ENCODE results near the gene GUCY1A2. TPM values are rescaled to one million over a fixed set of nuclear protein-coding genes. Genes with fewer than 3 reads are reported as not detected.

GUCY1A2 gene
- total RNA-seq, 1 donor, result under 0.01 TPM

- no peaks in the 10 kb centered on the region for H3K79me2 ChIP-seq (ENCODE audit: insufficient read depth, low read length)
- DNase-seq (ENCODE audit: insufficient read length, low spot score, missing footprints), result no peak
- H2AFZ ChIP-seq (ENCODE audit: low read length), result no peak overlapping the region
- H4K20me1 ChIP-seq (ENCODE audit: insufficient read depth, low read length), result no peaks in the 10 kb centered on the region
- H3K36me3 ChIP-seq (ENCODE audit: insufficient read depth, low read length), result no peaks in the 10 kb centered on the region
- H3K4me1 ChIP-seq (ENCODE audit: insufficient read depth, low read length), result no peaks in the 10 kb centered on the region
- no peaks in the 10 kb centered on the region for H3K9me3 ChIP-seq (ENCODE audit: low read depth, low read length)
- H3K27ac ChIP-seq (ENCODE audit: low read depth, low read length), result no peak overlapping the region
- no peak overlapping the region for H3K4me2 ChIP-seq (ENCODE audit: insufficient read depth, low read length)
- TF ChIP-seq CTCF (IDR thresholded peaks at IDR 0.05; ENCODE audit: extremely low read depth, low read depth, low read length), result no peak
- H3K4me3 ChIP-seq (ENCODE audit: insufficient read depth, low read length), result no peak overlapping the region
- no peaks in the 10 kb centered on the region for H3K27me3 ChIP-seq (ENCODE audit: insufficient read depth, low read length)
Measured at GRCh38 chr11:106875013-106875412, 143.3 kb downstream of the GUCY1A2 start.

GRCh38 chr11:106872246-106872645 is 146.0 kb downstream of the GUCY1A2 start:
- Histone ChIP-seq H3K4me1 (ENCODE audit: insufficient read depth, low read length) (no peaks in the 10 kb centered on the region), H2AFZ (ENCODE audit: low read length) (no peak overlapping the region), H3K36me3 (ENCODE audit: insufficient read depth, low read length) (no peaks in the 10 kb centered on the region), H4K20me1 (ENCODE audit: insufficient read depth, low read length) (no peaks in the 10 kb centered on the region), H3K27me3 (ENCODE audit: insufficient read depth, low read length) (no peaks in the 10 kb centered on the region), H3K4me3 (ENCODE audit: insufficient read depth, low read length) (no peak overlapping the region), H3K4me2 (ENCODE audit: insufficient read depth, low read length) (no peak overlapping the region), H3K27ac (ENCODE audit: low read depth, low read length) (no peak overlapping the region), H3K79me2 (ENCODE audit: insufficient read depth, low read length) (no peaks in the 10 kb centered on the region), H3K9me3 (ENCODE audit: low read depth, low read length) (no peaks in the 10 kb centered on the region)
- DNase-seq (ENCODE audit: insufficient read length, low spot score, missing footprints), result no peak
- no peak for TF ChIP-seq CTCF (IDR thresholded peaks at IDR 0.05; ENCODE audit: extremely low read depth, low read depth, low read length)

GRCh38 chr11:106858200-106858599 is 160.1 kb downstream of the GUCY1A2 start:
- no peak for TF ChIP-seq CTCF (IDR thresholded peaks at IDR 0.05; ENCODE audit: extremely low read depth, low read depth, low read length)
- H3K27me3 ChIP-seq (ENCODE audit: insufficient read depth, low read length), result no peaks in the 10 kb centered on the region
- H3K4me1 ChIP-seq (ENCODE audit: insufficient read depth, low read length), result no peaks in the 10 kb centered on the region
- H3K9me3 ChIP-seq (ENCODE audit: low read depth, low read length), result no peaks in the 10 kb centered on the region
- H4K20me1 ChIP-seq (ENCODE audit: insufficient read depth, low read length), result no peaks in the 10 kb centered on the region
- H2AFZ ChIP-seq (ENCODE audit: low read length), result no peak overlapping the region
- no peak overlapping the region for H3K4me2 ChIP-seq (ENCODE audit: insufficient read depth, low read length)
- H3K36me3 ChIP-seq (ENCODE audit: insufficient read depth, low read length), result no peaks in the 10 kb centered on the region
- no peak for DNase-seq (ENCODE audit: insufficient read length, low spot score, missing footprints)
- no peak overlapping the region for H3K4me3 ChIP-seq (ENCODE audit: insufficient read depth, low read length)
- H3K27ac ChIP-seq (ENCODE audit: low read depth, low read length), result no peak overlapping the region
- no peaks in the 10 kb centered on the region for H3K79me2 ChIP-seq (ENCODE audit: insufficient read depth, low read length)

GRCh38 chr11:106856566-106856965 is 161.7 kb downstream of the GUCY1A2 start:
- Histone ChIP-seq H3K79me2 (ENCODE audit: insufficient read depth, low read length) (no peaks in the 10 kb centered on the region), H3K4me1 (ENCODE audit: insufficient read depth, low read length) (no peaks in the 10 kb centered on the region), H3K9me3 (ENCODE audit: low read depth, low read length) (no peaks in the 10 kb centered on the region), H3K27ac (ENCODE audit: low read depth, low read length) (no peak overlapping the region), H3K4me2 (ENCODE audit: insufficient read depth, low read length) (no peak overlapping the region), H3K27me3 (ENCODE audit: insufficient read depth, low read length) (no peaks in the 10 kb centered on the region), H4K20me1 (ENCODE audit: insufficient read depth, low read length) (no peaks in the 10 kb centered on the region), H3K4me3 (ENCODE audit: insufficient read depth, low read length) (no peak overlapping the region), H2AFZ (ENCODE audit: low read length) (no peak overlapping the region), H3K36me3 (ENCODE audit: insufficient read depth, low read length) (no peaks in the 10 kb centered on the region)
- TF ChIP-seq CTCF (IDR thresholded peaks at IDR 0.05; ENCODE audit: extremely low read depth, low read depth, low read length), result no peak
- DNase-seq (ENCODE audit: insufficient read length, low spot score, missing footprints), result no peak
